Smooth muscle cell (in vitro differentiated cells): Measurements from ENCODE around the gene TMEM63A. TPM values are rescaled to one million over a fixed set of nuclear protein-coding genes. Genes with fewer than 3 reads are reported as not detected.

ENCODE experiments used
- DNase-seq: peaks from one replicate; lab custom pipeline; 2025; ENCODE audit not compliant: unreplicated experiment; lab: John Stamatoyannopoulos, UW
- H2AFZ ChIP-seq: fragments of 200-600 bp; sonication (generic); 2 replicates; pipeline ENCODE4 v1.6.0; 2016; ENCODE audit warnings: antibody characterized with exemption, low read depth, mild to moderate bottlenecking
- H3F3A ChIP-seq: fragments of 200-600 bp; sonication (generic); 2 replicates; pipeline ENCODE4 v1.6.0; 2017; ENCODE audit warnings: antibody characterized with exemption, low read depth
- H3K27ac ChIP-seq: fragments of 200-600 bp; sonication (generic); 2 replicates; pipeline ENCODE4 v1.5.1; 2016; ENCODE audit warnings: low read depth, mild to moderate bottlenecking
- H3K27me3 ChIP-seq: fragments of 200-600 bp; sonication (generic); 2 replicates; pipeline ENCODE4 v1.6.1; 2016; ENCODE audit warnings: low read depth, mild to moderate bottlenecking
- H3K36me3 ChIP-seq: fragments of 200-600 bp; sonication (generic); 2 replicates; pipeline ENCODE4 v1.5.1; 2016; ENCODE audit warnings: low read depth
- H3K4me1 ChIP-seq: fragments of 200-600 bp; sonication (generic); 2 replicates; pipeline ENCODE4 v1.5.1; 2016; ENCODE audit warnings: low read depth
- H3K4me2 ChIP-seq: fragments of 200-600 bp; sonication (generic); 2 replicates; pipeline ENCODE4 v1.6.0; 2016; ENCODE audit warnings: mild to moderate bottlenecking
- H3K4me3 ChIP-seq: fragments of 200-600 bp; sonication (generic); 2 replicates; pipeline ENCODE4 v1.5.1; 2016; ENCODE audit warnings: mild to moderate bottlenecking
- H3K79me2 ChIP-seq: fragments of 200-600 bp; sonication (generic); 2 replicates; pipeline ENCODE4 v1.6.0; 2016; ENCODE audit warnings: low read depth, mild to moderate bottlenecking
- H3K9ac ChIP-seq: fragments of 200-600 bp; sonication (generic); 2 replicates; pipeline ENCODE4 v1.6.0; 2016; ENCODE audit warnings: low read depth
- H3K9me3 ChIP-seq: fragments of 200-600 bp; sonication (generic); replicated peaks from 2 replicates; pipeline ENCODE4 v1.5.1; 2016; ENCODE audit warnings: low read depth
- H4K20me1 ChIP-seq: fragments of 200-600 bp; sonication (generic); 2 replicates; pipeline ENCODE4 v1.6.0; 2016; ENCODE audit warnings: low read depth
- CTCF ChIP-seq: fragments of 200-600 bp; sonication (generic); IDR thresholded peaks from 2 replicates; pipeline ENCODE4 v1.5.1; 2017; ENCODE audit warnings: borderline replicate concordance, mild to moderate bottlenecking, antibody characterized with exemption; ENCODE audit not compliant: insufficient read depth, poor library complexity, severe bottlenecking
- WGBS: methylation state at CpG from one replicate; pipeline ENCODE4 v1.1.7; 2016; ENCODE audit warnings: low lambda C conversion rate; 5-methylcytosine and 5-hydroxymethylcytosine counted together
- polyA plus RNA-seq: library from polyadenylated mRNA; unstranded; fragments of >200 nt; fragmentation: Nextera tagmentation; extraction: Ambion mirVana; gene quantifications from 2 replicates; pipeline ENCODE4 v1.2.1, GENCODE V29; 2016
- total RNA-seq: library from RNA; depleted of rRNA; stranded (reverse); fragments of >200 nt; gene quantifications from 2 replicates; pipeline ENCODE4 v1.2.3, GENCODE V29; 2014

Gene TMEM63A
- total and polyA plus RNA-seq, 2 experiments from 2014 or later, result 10.9 to 12.0 TPM

- DNase-seq, result no peak
- Histone ChIP-seq H3K4me2 (no peak overlapping the region), H3K36me3 (no peaks in the 10 kb centered on the region), H3K4me1 (no peaks in the 10 kb centered on the region), H3K9ac (no peak overlapping the region), H2AFZ (no peak overlapping the region), H4K20me1 (no peaks in the 10 kb centered on the region), H3K27ac (no peak overlapping the region), H3K4me3 (no peak overlapping the region), H3K9me3 (no peaks in the 10 kb centered on the region), H3F3A (no peaks in the 10 kb centered on the region), H3K79me2 (no peaks in the 10 kb centered on the region), H3K27me3 (peaks cover 3% of the 10 kb centered on the region)
- WGBS, result 95% methylated on average over 1 of the region's 1 CpG
- TF ChIP-seq CTCF, result no peak
These were observed 27.3 kb upstream of the TMEM63A start for GRCh38 chr1:225909477-225909876.

GRCh38 chr1:225908773-225909172, 26.6 kb upstream of the TMEM63A start:
- no peak for DNase-seq

GRCh38 chr1:225908013-225908640, 25.9 kb upstream of the TMEM63A start:
- no peaks in the 10 kb centered on the region for H3K4me1 ChIP-seq
- no peaks in the 10 kb centered on the region for H4K20me1 ChIP-seq
- no peaks in the 10 kb centered on the region for H3K79me2 ChIP-seq
- 93% methylated on average over 5 of the region's 5 CpGs for WGBS
- no peak overlapping the region for H3K9ac ChIP-seq
- H3K4me3 ChIP-seq, result no peak overlapping the region
- no peak overlapping the region for H3K27ac ChIP-seq
- no peaks in the 10 kb centered on the region for H3K9me3 ChIP-seq
- H3F3A ChIP-seq, result no peaks in the 10 kb centered on the region
- H3K4me2 ChIP-seq, result no peak overlapping the region
- TF ChIP-seq CTCF, result no peak
- DNase-seq, result no peak
- no peak overlapping the region for H2AFZ ChIP-seq
- peaks cover 3% of the 10 kb centered on the region for H3K27me3 ChIP-seq
- no peaks in the 10 kb centered on the region for H3K36me3 ChIP-seq

More at GRCh38 chr1:225908773-225909172, 26.6 kb upstream of the TMEM63A start:
- Histone ChIP-seq H3K27me3 (peaks cover 3% of the 10 kb centered on the region), H4K20me1 (no peaks in the 10 kb centered on the region), H3K79me2 (no peaks in the 10 kb centered on the region), H3K4me3 (no peak overlapping the region), H3K27ac (no peak overlapping the region), H3F3A (no peaks in the 10 kb centered on the region), H2AFZ (no peak overlapping the region), H3K9ac (no peak overlapping the region), H3K4me1 (no peaks in the 10 kb centered on the region), H3K36me3 (no peaks in the 10 kb centered on the region), H3K9me3 (no peaks in the 10 kb centered on the region), H3K4me2 (no peak overlapping the region)
- 79% methylated on average over 2 of the region's 2 CpGs for WGBS
- no peak for TF ChIP-seq CTCF

GRCh38 chr1:225907341-225907740, 25.2 kb upstream of the TMEM63A start:
- Histone ChIP-seq H3K4me3 (no peak overlapping the region), H3K27ac (no peak overlapping the region), H3K9me3 (no peaks in the 10 kb centered on the region), H3K4me1 (no peaks in the 10 kb centered on the region), H3K79me2 (no peaks in the 10 kb centered on the region), H3K4me2 (no peak overlapping the region), H2AFZ (no peak overlapping the region), H3F3A (no peaks in the 10 kb centered on the region), H4K20me1 (no peaks in the 10 kb centered on the region), H3K9ac (no peak overlapping the region), H3K36me3 (no peaks in the 10 kb centered on the region), H3K27me3 (peaks cover 3% of the 10 kb centered on the region)
- 88% methylated on average over 7 of the region's 7 CpGs for WGBS
- no peak for TF ChIP-seq CTCF
- no peak for DNase-seq
